Thyroid gland (tissue), 4 donors: Measurements from ENCODE around the gene ZNRF1.

ENCODE experiments used
- CTCF ChIP-seq, 6 experiments: fragments of 200-600 bp in 3 of 6; fragments of 450-650 bp in 3 of 6; sonication (generic) in 3 of 6; IDR thresholded peaks; one replicate each; pipeline ENCODE4 v1.5.1; 2016 to 2019; ENCODE audit warnings: antibody characterized with exemption in 6 of 6, mild to moderate bottlenecking in 2 of 6, inconsistent platforms in 1 of 6, moderate library complexity in 1 of 6
- POLR2A ChIP-seq, 2 donors: fragments of 450-650 bp; IDR thresholded peaks; one replicate each; pipeline ENCODE4 v1.6.1; 2017; ENCODE audit warnings: antibody characterized with exemption in 2 of 2, mild to moderate bottlenecking in 2 of 2, moderate library complexity in 1 of 2

GRCh38 chr16:74973304-74973703, 25.5 kb upstream of the ZNRF1 start:
- TF ChIP-seq CTCF (IDR thresholded peaks at IDR 0.05) (no peak), POLR2A (IDR thresholded peaks at IDR 0.05) (no peak)
